H9 (cell line): Measurements from ENCODE around the gene B4GALNT2. TPM values are rescaled to one million over a fixed set of nuclear protein-coding genes. Genes with fewer than 3 reads are reported as not detected.

ENCODE experiments used
- DNase-seq: peaks from one replicate; pipeline ENCODE4 v3.0.0-alpha.2; 2017
- H2AFZ ChIP-seq: one replicate; pipeline ENCODE4 v1.6.1; 2013; ENCODE audit warnings: mild to moderate bottlenecking, low read length, control low read depth, moderate library complexity
- H2AK5ac ChIP-seq: 2 replicates; pipeline ENCODE4 v1.6.1; 2013; ENCODE audit warnings: low read length, control low read depth, mixed read lengths; ENCODE audit not compliant: insufficient read length
- H2BK120ac ChIP-seq: one replicate; pipeline ENCODE4 v1.6.1; 2013; ENCODE audit warnings: low read depth, mild to moderate bottlenecking, low read length, control low read depth, inconsistent platforms; ENCODE audit not compliant: poor library complexity, severe bottlenecking
- H2BK12ac ChIP-seq: 2 replicates; pipeline ENCODE4 v1.6.1; 2013; ENCODE audit warnings: low read length, control low read depth, mixed read lengths, low read depth; ENCODE audit not compliant: insufficient read length
- H2BK15ac ChIP-seq: 2 replicates; pipeline ENCODE4 v1.6.1; 2013; ENCODE audit warnings: low read depth, low read length, control low read depth
- H2BK20ac ChIP-seq: one replicate; pipeline ENCODE4 v1.6.1; 2013; ENCODE audit warnings: low read depth, mild to moderate bottlenecking, low read length, control low read depth, inconsistent platforms; ENCODE audit not compliant: poor library complexity, severe bottlenecking
- H2BK5ac ChIP-seq: 2 replicates; pipeline ENCODE4 v1.6.1; 2013; ENCODE audit warnings: low read length, control low read depth, mixed read lengths; ENCODE audit not compliant: insufficient read length
- H3K14ac ChIP-seq: 2 replicates; pipeline ENCODE4 v1.6.1; 2013; ENCODE audit warnings: low read length, control low read depth; ENCODE audit not compliant: insufficient read depth
- H3K18ac ChIP-seq: 2 replicates; pipeline ENCODE4 v1.6.1; 2013; ENCODE audit warnings: low read depth, mild to moderate bottlenecking, mixed read lengths, low read length, control low read depth; ENCODE audit not compliant: insufficient read length
- H3K23ac ChIP-seq: 2 replicates; pipeline ENCODE4 v1.6.1; 2013; ENCODE audit warnings: low read length, control low read depth, mixed read lengths, low read depth; ENCODE audit not compliant: insufficient read length
- H3K23me2 ChIP-seq: 2 replicates; pipeline ENCODE4 v1.6.1; 2013; ENCODE audit warnings: low read depth, mild to moderate bottlenecking, mixed read lengths, low read length, control low read depth; ENCODE audit not compliant: insufficient read length, poor library complexity, severe bottlenecking
- H3K27ac ChIP-seq: 2 replicates; pipeline ENCODE4 v1.5.1; 2013; ENCODE audit warnings: low read length, control low read depth, mixed read lengths, low read depth; ENCODE audit not compliant: insufficient read length
- H3K27me3 ChIP-seq: 2 replicates; pipeline ENCODE4 v1.6.1; 2013; ENCODE audit warnings: low read length, control low read depth, inconsistent platforms; ENCODE audit not compliant: insufficient read depth
- H3K4ac ChIP-seq: 2 replicates; pipeline ENCODE4 v1.6.1; 2013; ENCODE audit warnings: low read depth, mild to moderate bottlenecking, control low read depth, inconsistent platforms, low read length, moderate library complexity
- H3K4me1 ChIP-seq: 2 replicates; pipeline ENCODE4 v1.6.1; 2013; ENCODE audit warnings: low read length, control low read depth, inconsistent platforms; ENCODE audit not compliant: insufficient read depth
- H3K4me2 ChIP-seq: 2 replicates; pipeline ENCODE4 v1.6.1; 2013; ENCODE audit warnings: low read length, control low read depth, mixed read lengths; ENCODE audit not compliant: insufficient read length, insufficient read depth
- H3K56ac ChIP-seq: 2 replicates; pipeline ENCODE4 v1.6.1; 2013; ENCODE audit warnings: low read depth, mild to moderate bottlenecking, mixed read lengths, low read length, control low read depth; ENCODE audit not compliant: insufficient read length
- H3K79me1 ChIP-seq: 2 replicates; pipeline ENCODE4 v1.6.1; 2013; ENCODE audit warnings: low read depth, mild to moderate bottlenecking, moderate library complexity, low read length, control low read depth, inconsistent platforms; ENCODE audit not compliant: insufficient read depth, poor library complexity, severe bottlenecking
- H3K79me2 ChIP-seq: 2 replicates; pipeline ENCODE4 v1.6.1; 2013; ENCODE audit warnings: low read length, control low read depth, inconsistent platforms; ENCODE audit not compliant: insufficient read depth
- H3K9ac ChIP-seq: 2 replicates; pipeline ENCODE4 v1.6.1; 2013; ENCODE audit warnings: low read length, control low read depth, mixed read lengths; ENCODE audit not compliant: insufficient read length; ENCODE audit errors: extremely low read depth
- H3K9me3 ChIP-seq: one replicate; pipeline ENCODE4 v1.6.1; 2013; ENCODE audit warnings: low read depth, low read length, inconsistent platforms; ENCODE audit not compliant: control insufficient read depth
- H3T11ph ChIP-seq: one replicate; pipeline ENCODE4 v1.6.1; 2013; ENCODE audit warnings: mild to moderate bottlenecking, low read length, control low read depth, inconsistent platforms
- H4K20me1 ChIP-seq: one replicate; pipeline ENCODE4 v1.6.1; 2013; ENCODE audit not compliant: control insufficient read depth, insufficient read length, insufficient read depth
- H4K5ac ChIP-seq: 2 replicates; pipeline ENCODE4 v1.6.1; 2013; ENCODE audit warnings: low read depth, mild to moderate bottlenecking, mixed read lengths, low read length, control low read depth; ENCODE audit not compliant: insufficient read length
- H4K8ac ChIP-seq: replicated peaks from 2 replicates; pipeline ENCODE4 v1.6.1; 2013; ENCODE audit warnings: low read length, control low read depth, mixed read lengths, low read depth; ENCODE audit not compliant: insufficient read length
- H4K91ac ChIP-seq: 2 replicates; pipeline ENCODE4 v1.6.1; 2013; ENCODE audit warnings: low read depth, mild to moderate bottlenecking, moderate library complexity, mixed read lengths, low read length, control low read depth; ENCODE audit not compliant: insufficient read length
- H3K27ac Mint-ChIP-seq, 3 experiments: 2 replicates in 2 of 3; 3 replicates in 1 of 3; pipeline ENCODE4 v1.8.0; 2020 to 2021; ENCODE audit warnings: mixed read lengths in 3 of 3, mild to moderate bottlenecking in 1 of 3, moderate library complexity in 1 of 3
- H3K27me3 Mint-ChIP-seq: 2 replicates; pipeline ENCODE4 v1.8.0; 2021; ENCODE audit warnings: low read depth, mild to moderate bottlenecking, moderate library complexity, mixed read lengths
- H3K36me3 Mint-ChIP-seq, 3 experiments: 2 replicates in 2 of 3; 3 replicates in 1 of 3; pipeline ENCODE4 v1.8.0; 2020 to 2021; ENCODE audit warnings: low read depth in 3 of 3, mixed read lengths in 3 of 3; ENCODE audit not compliant: insufficient read depth in 1 of 3
- H3K4me1 Mint-ChIP-seq, 2 experiments: 2 replicates each; pipeline ENCODE4 v1.8.0; 2020; ENCODE audit warnings: mixed read lengths in 2 of 2
- H3K4me3 Mint-ChIP-seq, 2 experiments: 2 replicates in 1 of 2; 3 replicates in 1 of 2; pipeline ENCODE4 v1.8.0; 2020 to 2021; ENCODE audit warnings: mild to moderate bottlenecking in 2 of 2, mixed read lengths in 2 of 2, moderate library complexity in 1 of 2
- H3K9me3 Mint-ChIP-seq, 2 experiments: 2 replicates in 1 of 2; 3 replicates in 1 of 2; pipeline ENCODE4 v1.8.0; 2020; ENCODE audit warnings: mild to moderate bottlenecking in 2 of 2, mixed read lengths in 2 of 2, moderate library complexity in 1 of 2
- CTCF ChIP-seq: fragments of 200-600 bp; sonication (generic); conservative IDR thresholded peaks from 3 replicates; pipeline ENCODE4 v1.8.0; 2021; ENCODE audit warnings: antibody characterized with exemption, mild to moderate bottlenecking
- WGBS: extraction: QIAGEN DNeasy Blood & Tissue Kit; methylation state at CpG from one replicate; pipeline ENCODE4 v1.1.7; 2013; ENCODE audit warnings: missing lambda C conversion rate, low lambda C conversion rate, mixed read lengths; ENCODE audit not compliant: insufficient read length; ENCODE audit errors: extremely low coverage; 5-methylcytosine and 5-hydroxymethylcytosine counted together
- total RNA-seq: library from RNA; stranded (reverse); gene quantifications from 2 replicates; pipeline ENCODE4 v1.2.1, GENCODE V29; 2021

Gene B4GALNT2
- total RNA-seq, 1 experiment from 2014 or later = not detected

- Histone ChIP-seq H3T11ph (no peak overlapping the region), H3K23ac (no peak overlapping the region), H3K4ac (no peak overlapping the region), H4K91ac (no peak overlapping the region), H3K14ac (no peak overlapping the region), H3K79me1 (no peaks in the 10 kb centered on the region), H3K4me2 (no peak overlapping the region), H3K9me3 (no peaks in the 10 kb centered on the region), H2BK20ac (no peak overlapping the region), H3K4me1 (no peaks in the 10 kb centered on the region), H2BK15ac (no peak overlapping the region), H3K18ac (no peak overlapping the region), H3K23me2 (no peaks in the 10 kb centered on the region), H3K9ac (no peak overlapping the region), H2BK12ac (no peak overlapping the region), H4K5ac (no peak overlapping the region), H4K20me1 (no peaks in the 10 kb centered on the region), H3K56ac (no peak overlapping the region), H2BK5ac (no peak overlapping the region), H3K27me3 (no peaks in the 10 kb centered on the region; the same call in 1 of the 2 replicates), H4K8ac (no peak overlapping the region), H2AFZ (no peak overlapping the region), H2AK5ac (no peak overlapping the region), H3K79me2 (no peaks in the 10 kb centered on the region), H3K27ac (no peak overlapping the region), H2BK120ac (no peak overlapping the region)
- H3K4me1 Mint-ChIP-seq = peaks cover 2 to 6% of the 10 kb centered on the region in 2 experiments; a peak in 2 of 4 replicates
- DNase-seq = no peak
- H3K9me3 Mint-ChIP-seq = peaks cover 22 to 24% of the 10 kb centered on the region in 2 experiments
- no peak for TF ChIP-seq CTCF
- H3K4me3 Mint-ChIP-seq = no peak overlapping the region
- H3K27me3 Mint-ChIP-seq = peaks cover 15% of the 10 kb centered on the region
- H3K36me3 Mint-ChIP-seq = peaks cover 3 to 17% (median 10%) of the 10 kb centered on the region in 3 experiments; a peak in 6 of 7 replicates
- no CpG with 5 or more reads among the region's 4 CpGs for WGBS
- no peak overlapping the region for H3K27ac Mint-ChIP-seq
Measured at GRCh38 chr17:49122566-49122965, 10.0 kb upstream of the B4GALNT2 start.
